ENCODE results near the gene FBXL2. TPM values are rescaled to one million over a fixed set of nuclear protein-coding genes. Genes with fewer than 3 reads are reported as not detected.

The FBXL2 gene
- total RNA-seq, 1 experiment from 2014 or later, result 10.8 TPM

GRCh38 chr3:33398410-33398809 lies 121.2 kb downstream of the FBXL2 start:
- H3K4me3 Mint-ChIP-seq (ENCODE audit: unreplicated experiment), result no peak overlapping the region
- Histone ChIP-seq H3K4me3 (ENCODE audit: low read depth, low read length) (no peak overlapping the region), H3K9me3 (no peaks in the 10 kb centered on the region), H3K4me1 (no peaks in the 10 kb centered on the region), H3K36me3 (ENCODE audit: control insufficient read depth, insufficient read depth, low read length) (no peaks in the 10 kb centered on the region; the same call in 1 of the 2 replicates), H3K27me3 (replicated peaks; ENCODE audit: control insufficient read depth, insufficient read depth, low read length) (no peaks in the 10 kb centered on the region)
- no peak for TF ChIP-seq CTCF (IDR thresholded peaks at IDR 0.05; ENCODE audit: insufficient read depth in 1 of 2, low read depth in 1 of 2, low read length in 1 of 2, severe bottlenecking in 1 of 2, unreplicated experiment in 1 of 2)
- no peaks in the 10 kb centered on the region for H3K9me3 Mint-ChIP-seq (ENCODE audit: unreplicated experiment)
- intact Hi-C loops (cut with micrococcal nuclease; ENCODE audit: unreplicated experiment), result loop anchor here (10.0 kb wide), 1 partner anchor 386 kb away; no protein-coding TSS in a partner anchor
- peaks cover 3% of the 10 kb centered on the region for H3K4me1 Mint-ChIP-seq (ENCODE audit: low read depth, unreplicated experiment)
- no TSS peak for BruUV-seq (replicated peaks)
- DNase-seq, result no peak
- H3K27me3 Mint-ChIP-seq (ENCODE audit: insufficient read depth, unreplicated experiment), result no peaks in the 10 kb centered on the region
- POLR2A ChIA-PET, result no interaction called here
- H3K27ac Mint-ChIP-seq (ENCODE audit: unreplicated experiment), result no peak overlapping the region
- H3K36me3 Mint-ChIP-seq (ENCODE audit: insufficient read depth, unreplicated experiment), result peaks cover 71% of the 10 kb centered on the region
- CTCF ChIA-PET, result no interaction called here

- Histone ChIP-seq H3K4me1 (no peaks in the 10 kb centered on the region), H3K9me3 (no peaks in the 10 kb centered on the region), H3K4me3 (ENCODE audit: low read depth, low read length) (no peak overlapping the region), H3K27me3 (replicated peaks; ENCODE audit: control insufficient read depth, insufficient read depth, low read length) (no peaks in the 10 kb centered on the region), H3K36me3 (ENCODE audit: control insufficient read depth, insufficient read depth, low read length) (no peaks in the 10 kb centered on the region; the same call in 1 of the 2 replicates)
- TF ChIP-seq CTCF (IDR thresholded peaks at IDR 0.05; ENCODE audit: insufficient read depth in 1 of 2, low read depth in 1 of 2, low read length in 1 of 2, severe bottlenecking in 1 of 2, unreplicated experiment in 1 of 2), result no peak
- ChIA-PET CTCF (no interaction called here), POLR2A (no interaction called here)
- intact Hi-C loops (cut with micrococcal nuclease; ENCODE audit: unreplicated experiment), result no loop called here
- Mint-ChIP-seq H3K4me1 (ENCODE audit: low read depth, unreplicated experiment) (peaks cover 7% of the 10 kb centered on the region), H3K27me3 (ENCODE audit: insufficient read depth, unreplicated experiment) (no peaks in the 10 kb centered on the region), H3K36me3 (ENCODE audit: insufficient read depth, unreplicated experiment) (peaks cover 63% of the 10 kb centered on the region), H3K27ac (ENCODE audit: unreplicated experiment) (no peak overlapping the region), H3K9me3 (ENCODE audit: unreplicated experiment) (no peaks in the 10 kb centered on the region), H3K4me3 (ENCODE audit: unreplicated experiment) (no peak overlapping the region)
- no TSS peak for BruUV-seq (replicated peaks)
- DNase-seq, result no peak
Observed at GRCh38 chr3:33401781-33402180, 124.5 kb downstream of the FBXL2 start.

- no peak overlapping the region for H3K4me3 ChIP-seq (ENCODE audit: low read depth, low read length)
- Mint-ChIP-seq H3K36me3 (ENCODE audit: insufficient read depth, unreplicated experiment) (peaks cover 58% of the 10 kb centered on the region), H3K27me3 (ENCODE audit: insufficient read depth, unreplicated experiment) (no peaks in the 10 kb centered on the region), H3K4me3 (ENCODE audit: unreplicated experiment) (no peak overlapping the region), H3K4me1 (ENCODE audit: low read depth, unreplicated experiment) (peaks cover 7% of the 10 kb centered on the region), H3K27ac (ENCODE audit: unreplicated experiment) (no peak overlapping the region), H3K9me3 (ENCODE audit: unreplicated experiment) (no peaks in the 10 kb centered on the region)
- no peaks in the 10 kb centered on the region; the same call in 1 of the 2 replicates for H3K36me3 ChIP-seq (ENCODE audit: control insufficient read depth, insufficient read depth, low read length)
- no peak for DNase-seq
- no peaks in the 10 kb centered on the region for H3K4me1 ChIP-seq
- intact Hi-C loops (cut with micrococcal nuclease; ENCODE audit: unreplicated experiment), result no loop called here
- BruUV-seq (replicated peaks), result no TSS peak
- ChIA-PET POLR2A (no interaction called here), CTCF (no interaction called here)
- no peaks in the 10 kb centered on the region for H3K9me3 ChIP-seq
- TF ChIP-seq CTCF (IDR thresholded peaks at IDR 0.05; ENCODE audit: insufficient read depth in 1 of 2, low read depth in 1 of 2, low read length in 1 of 2, severe bottlenecking in 1 of 2, unreplicated experiment in 1 of 2), result no peak
- no peaks in the 10 kb centered on the region for H3K27me3 ChIP-seq (replicated peaks; ENCODE audit: control insufficient read depth, insufficient read depth, low read length)
Observed at GRCh38 chr3:33402936-33403335, 125.7 kb downstream of the FBXL2 start.
